ENCODE results near the gene KCTD21. TPM values are rescaled to one million over a fixed set of nuclear protein-coding genes. Genes with fewer than 3 reads are reported as not detected.

The KCTD21 gene
- total RNA-seq, 4 donors from 2014 or later, result 6.0 to 18.9 (median 15.8) TPM

DNA sequence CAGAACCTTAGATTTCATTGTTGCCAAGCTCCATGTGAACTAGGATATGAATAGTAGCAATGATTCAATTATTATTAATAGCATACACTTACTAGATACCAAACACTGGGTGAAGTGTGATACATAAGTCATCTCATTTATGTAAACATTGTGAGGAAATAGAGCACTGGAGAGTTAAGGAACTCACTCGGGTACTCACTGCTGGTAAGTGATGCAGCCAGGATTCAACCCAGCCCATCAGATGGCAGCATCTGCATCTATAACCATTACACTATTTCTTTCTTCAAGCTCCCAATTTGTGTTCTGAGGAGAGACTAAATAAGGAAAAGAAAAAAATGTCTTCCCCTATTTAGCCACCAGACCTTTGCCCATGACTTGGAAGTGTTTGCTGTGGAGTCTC lies 38.8 kb downstream of the KCTD21 start:
- Histone ChIP-seq H3K27me3 (no peaks in the 10 kb centered on the region), H3K27ac (no peak overlapping the region), H3K36me3 (no peaks in the 10 kb centered on the region), H3K4me1 (peaks cover 0 to 9% of the 10 kb centered on the region in 2 donors), H3K4me3 (no peak overlapping the region), H3K9me3 (no peaks in the 10 kb centered on the region)
- TF ChIP-seq, protein P1, sequence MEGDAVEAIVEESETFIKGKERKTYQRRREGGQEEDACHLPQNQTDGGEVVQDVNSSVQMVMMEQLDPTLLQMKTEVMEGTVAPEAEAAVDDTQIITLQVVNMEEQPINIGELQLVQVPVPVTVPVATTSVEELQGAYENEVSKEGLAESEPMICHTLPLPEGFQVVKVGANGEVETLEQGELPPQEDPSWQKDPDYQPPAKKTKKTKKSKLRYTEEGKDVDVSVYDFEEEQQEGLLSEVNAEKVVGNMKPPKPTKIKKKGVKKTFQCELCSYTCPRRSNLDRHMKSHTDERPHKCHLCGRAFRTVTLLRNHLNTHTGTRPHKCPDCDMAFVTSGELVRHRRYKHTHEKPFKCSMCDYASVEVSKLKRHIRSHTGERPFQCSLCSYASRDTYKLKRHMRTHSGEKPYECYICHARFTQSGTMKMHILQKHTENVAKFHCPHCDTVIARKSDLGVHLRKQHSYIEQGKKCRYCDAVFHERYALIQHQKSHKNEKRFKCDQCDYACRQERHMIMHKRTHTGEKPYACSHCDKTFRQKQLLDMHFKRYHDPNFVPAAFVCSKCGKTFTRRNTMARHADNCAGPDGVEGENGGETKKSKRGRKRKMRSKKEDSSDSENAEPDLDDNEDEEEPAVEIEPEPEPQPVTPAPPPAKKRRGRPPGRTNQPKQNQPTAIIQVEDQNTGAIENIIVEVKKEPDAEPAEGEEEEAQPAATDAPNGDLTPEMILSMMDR (IDR thresholded peaks at IDR 0.05 in 4 of 5, conservative IDR thresholded peaks at IDR 0.05 in 1 of 5), result peak in 3 of 5 experiments; percentile 17 to 35 (median 26)
- no peak for TF ChIP-seq POLR2A (IDR thresholded peaks at IDR 0.05)
- DNase-seq (no peak), ATAC-seq (peak; percentile 66 to 96)
- intact Hi-C loops (cut with DNase I; ENCODE audit: low total_unique reads) (loop anchor here (2.0 kb wide), 1 partner anchor 39 kb away; the partner anchor contains the start of genes KCTD21 and USP35), in situ Hi-C loops (cut with MboI; ENCODE audit: low sequenced_read_pairs in 4 of 4) (loop anchor here in 3 of 4 donors (25.0 kb wide), 2 partner anchors 263 to 413 kb away; partner anchors contain the start of genes NARS2 (in 3 of the 3) and GAB2 (in 1 of the 3))

DNA sequence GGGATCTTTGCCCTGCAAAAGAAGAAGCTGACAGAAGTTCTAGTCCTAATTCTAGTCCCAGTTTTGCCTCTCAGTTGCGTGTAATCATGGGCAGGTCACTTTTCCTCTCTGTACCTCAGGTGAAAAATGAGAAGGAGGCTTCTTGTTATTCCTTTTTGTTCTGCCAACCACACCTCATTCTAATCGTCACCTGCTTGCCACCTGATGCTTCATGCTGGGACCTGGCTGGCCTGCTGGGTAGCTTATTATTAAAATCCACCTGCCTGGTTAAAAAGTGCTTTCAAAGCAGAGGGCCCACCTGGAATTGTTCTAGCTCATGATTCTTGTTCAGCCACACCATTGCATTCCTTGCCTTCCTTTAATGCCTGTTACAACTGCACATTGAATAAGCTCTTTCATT lies 40.6 kb downstream of the KCTD21 start:
- no peaks in the 10 kb centered on the region for H3K36me3 ChIP-seq
- intact Hi-C loops (cut with DNase I; ENCODE audit: low total_unique reads), result loop anchor here (2.0 kb wide), 1 partner anchor 41 kb away; the partner anchor contains the start of genes KCTD21 and USP35
- ATAC-seq (no peak), DNase-seq (no peak)
- in situ Hi-C loops (cut with MboI; ENCODE audit: low sequenced_read_pairs in 4 of 4), result loop anchor here in 3 of 4 donors (25.0 kb wide), 2 partner anchors 264 to 414 kb away; partner anchors contain the start of genes NARS2 (in 3 of the 3) and GAB2 (in 1 of the 3)
- H3K4me3 ChIP-seq, result no peak overlapping the region
- H3K4me1 ChIP-seq, result peaks cover 0 to 9% of the 10 kb centered on the region in 2 donors
- TF ChIP-seq, protein P1 (IDR thresholded peaks at IDR 0.05 in 4 of 5, conservative IDR thresholded peaks at IDR 0.05 in 1 of 5), result no peak
- TF ChIP-seq POLR2A (IDR thresholded peaks at IDR 0.05), result no peak
- no peaks in the 10 kb centered on the region for H3K27me3 ChIP-seq
- no peak overlapping the region for H3K27ac ChIP-seq
- H3K9me3 ChIP-seq, result no peaks in the 10 kb centered on the region

GRCh38 chr11:78145511-78146025 lies 42.9 kb downstream of the KCTD21 start:
- in situ Hi-C loops (cut with MboI; ENCODE audit: low sequenced_read_pairs in 4 of 4) (loop anchor here in 3 of 4 donors (25.0 kb wide), 2 partner anchors 267 to 417 kb away; partner anchors contain the start of genes NARS2 (in 3 of the 3) and GAB2 (in 1 of the 3)), intact Hi-C loops (cut with DNase I; ENCODE audit: low total_unique reads) (no loop called here)
- no peak for TF ChIP-seq POLR2A (IDR thresholded peaks at IDR 0.05)
- TF ChIP-seq, protein P1 (IDR thresholded peaks at IDR 0.05 in 4 of 5, conservative IDR thresholded peaks at IDR 0.05 in 1 of 5), result no peak
- Histone ChIP-seq H3K27me3 (no peaks in the 10 kb centered on the region), H3K4me3 (no peak overlapping the region), H3K4me1 (peaks cover under 1 to 9% of the 10 kb centered on the region in 2 donors), H3K9me3 (no peaks in the 10 kb centered on the region), H3K36me3 (no peaks in the 10 kb centered on the region), H3K27ac (no peak overlapping the region)
- ATAC-seq (no peak), DNase-seq (no peak)

GRCh38 chr11:78140392-78141077 lies 47.9 kb downstream of the KCTD21 start:
- no peak for DNase-seq
- intact Hi-C loops (cut with DNase I; ENCODE audit: low total_unique reads) (no loop called here), in situ Hi-C loops (cut with MboI; ENCODE audit: low sequenced_read_pairs in 4 of 4) (loop anchor here in 3 of 4 donors (25.0 kb wide), 2 partner anchors 272 to 422 kb away; partner anchors contain the start of genes NARS2 (in 3 of the 3) and GAB2 (in 1 of the 3))
- Histone ChIP-seq H3K36me3 (no peaks in the 10 kb centered on the region), H3K27me3 (no peaks in the 10 kb centered on the region), H3K27ac (peak overlapping the region in 1 of 4 donors; percentile 87), H3K9me3 (no peaks in the 10 kb centered on the region), H3K4me3 (peak overlapping the region; percentile 71 to 97 (median 90)), H3K4me1 (peaks cover 15 to 18% of the 10 kb centered on the region in 2 donors)
- ATAC-seq, result no peak
- TF ChIP-seq, protein P1 (IDR thresholded peaks at IDR 0.05 in 4 of 5, conservative IDR thresholded peaks at IDR 0.05 in 1 of 5), result no peak
- TF ChIP-seq POLR2A (IDR thresholded peaks at IDR 0.05), result no peak
